ENCODE results near the gene MYMK.
A peak's percentile ranks its signal among the peaks of the same experiment; 100 is the strongest.

The MYMK gene

GRCh38 chr9:133557581-133557980 lies 32.8 kb upstream of the MYMK start:
- DNase-seq, result no peak

GRCh38 chr9:133556354-133556753 lies 31.6 kb upstream of the MYMK start:
- DNase-seq, result no peak

- DNase-seq, result no peak
Observed at GRCh38 chr9:133554729-133555128, 30.0 kb upstream of the MYMK start.

- no peak for DNase-seq
Observed at GRCh38 chr9:133553973-133554713, 29.4 kb upstream of the MYMK start.

GRCh38 chr9:133553123-133553522 lies 28.4 kb upstream of the MYMK start:
- DNase-seq, result no peak

- peak; percentile 79 for DNase-seq
Observed at GRCh38 chr9:133552236-133552635, 27.5 kb upstream of the MYMK start.

- no peak for DNase-seq
Observed at GRCh38 chr9:133551446-133551845, 26.7 kb upstream of the MYMK start.

GRCh38 chr9:133547116-133547515 lies 22.4 kb upstream of the MYMK start:
- DNase-seq, result no peak

- DNase-seq, result no peak
Observed at GRCh38 chr9:133546287-133546680, 21.5 kb upstream of the MYMK start.

- no peak for DNase-seq
Observed at GRCh38 chr9:133545494-133546286, 20.9 kb upstream of the MYMK start.

GRCh38 chr9:133543772-133544467 lies 19.2 kb upstream of the MYMK start:
- no peak for DNase-seq

GRCh38 chr9:133542002-133542401 lies 17.2 kb upstream of the MYMK start:
- no peak for DNase-seq

GRCh38 chr9:133540698-133541025 lies 15.9 kb upstream of the MYMK start:
- no peak for DNase-seq

GRCh38 chr9:133539991-133540697 lies 15.4 kb upstream of the MYMK start:
- no peak for DNase-seq

GRCh38 chr9:133538851-133539833 lies 14.4 kb upstream of the MYMK start:
- DNase-seq, result no peak

- no peak for DNase-seq
Observed at GRCh38 chr9:133538176-133538575, 13.4 kb upstream of the MYMK start.

- no peak for DNase-seq
Observed at GRCh38 chr9:133537257-133537656, 12.5 kb upstream of the MYMK start.

- no peak for DNase-seq
Observed at GRCh38 chr9:133536536-133536935, 11.8 kb upstream of the MYMK start.

GRCh38 chr9:133536080-133536479 lies 11.3 kb upstream of the MYMK start:
- DNase-seq, result no peak

- peak; percentile 47 for DNase-seq
Observed at GRCh38 chr9:133535306-133535877, 10.6 kb upstream of the MYMK start.

Measured in DMS53 (cell line).